Cardiac muscle cell (in vitro differentiated cells and primary cell): ENCODE measurements around the gene SH3TC1. TPM values are rescaled to one million over a fixed set of nuclear protein-coding genes. Genes with fewer than 3 reads are reported as not detected.

Experiments
- DNase-seq, 2 donors: peaks; one replicate each; pipeline versions ENCODE4 v3.0.0 to v3.0.0-alpha.2; 2010 to 2017; ENCODE audit warnings: low read depth in 1 of 2, low spot score in 1 of 2
- H3K27ac ChIP-seq: fragments of 200-600 bp; sonication (generic); 2 replicates; pipeline ENCODE4 v1.5.1; 2016
- H3K27me3 ChIP-seq: fragments of 200-600 bp; sonication (generic); 2 replicates; pipeline ENCODE4 v1.6.0; 2016; ENCODE audit warnings: control low read depth
- H3K36me3 ChIP-seq: fragments of 200-600 bp; sonication (generic); 2 replicates; pipeline ENCODE4 v1.5.1; 2016; ENCODE audit warnings: control low read depth
- H3K4me1 ChIP-seq: fragments of 200-600 bp; sonication (generic); 2 replicates; pipeline ENCODE4 v1.8.1; 2017; ENCODE audit warnings: low read depth, mild to moderate bottlenecking, mixed run types
- H3K4me3 ChIP-seq: fragments of 200-600 bp; sonication (generic); 2 replicates; pipeline ENCODE4 v1.5.1; 2016; ENCODE audit warnings: mild to moderate bottlenecking
- H3K9me3 ChIP-seq: fragments of 200-600 bp; sonication (generic); 2 replicates; pipeline ENCODE4 v1.5.1; 2017; ENCODE audit warnings: low read depth, mild to moderate bottlenecking, control low read depth
- polyA plus RNA-seq: library from polyadenylated mRNA; unstranded; fragments of >200 nt; fragmentation: Nextera tagmentation; extraction: Ambion mirVana; gene quantifications from 2 replicates; pipeline ENCODE4 v1.2.1, GENCODE V29; 2016
- total RNA-seq: library from RNA; depleted of rRNA; stranded (reverse); fragments of >200 nt; gene quantifications from 2 replicates; pipeline ENCODE4 v1.2.3, GENCODE V29; 2016
- TF ChIP-seq, protein P1 (sequence below): IDR thresholded peaks from 2 replicates; pipeline ENCODE4 v1.5.1; 2012; ENCODE audit warnings: low read depth, mild to moderate bottlenecking, low read length

Gene SH3TC1
- total and polyA plus RNA-seq, 2 experiments from 2014 or later, result 0.57 to 3.8 TPM

DNA sequence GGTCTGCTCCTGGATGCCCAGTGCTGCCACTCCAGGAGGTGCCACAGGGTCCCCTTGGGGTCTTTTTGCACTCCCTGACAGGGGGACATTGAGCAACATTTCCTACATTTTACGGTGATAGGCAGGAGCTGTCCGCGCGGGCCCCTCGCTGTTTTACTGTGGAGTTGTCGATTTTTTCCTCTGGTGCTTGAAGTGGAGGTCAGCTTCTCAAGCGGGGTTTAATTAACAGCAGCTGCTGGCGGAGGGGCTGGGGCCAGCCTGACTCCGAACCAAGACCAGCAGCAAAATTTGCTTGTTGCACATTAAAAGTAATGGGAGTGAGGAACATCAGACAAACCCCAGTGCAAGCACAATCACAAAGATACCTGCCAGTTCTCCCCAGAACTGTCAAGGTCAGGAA, 13.2 kb upstream of the SH3TC1 start:
- Histone ChIP-seq H3K4me3 (no peak overlapping the region), H3K36me3 (no peaks in the 10 kb centered on the region), H3K27ac (no peak overlapping the region), H3K9me3 (no peaks in the 10 kb centered on the region), H3K27me3 (no peaks in the 10 kb centered on the region), H3K4me1 (peaks cover 9% of the 10 kb centered on the region)
- DNase-seq, result no peak
- TF ChIP-seq, protein P1, sequence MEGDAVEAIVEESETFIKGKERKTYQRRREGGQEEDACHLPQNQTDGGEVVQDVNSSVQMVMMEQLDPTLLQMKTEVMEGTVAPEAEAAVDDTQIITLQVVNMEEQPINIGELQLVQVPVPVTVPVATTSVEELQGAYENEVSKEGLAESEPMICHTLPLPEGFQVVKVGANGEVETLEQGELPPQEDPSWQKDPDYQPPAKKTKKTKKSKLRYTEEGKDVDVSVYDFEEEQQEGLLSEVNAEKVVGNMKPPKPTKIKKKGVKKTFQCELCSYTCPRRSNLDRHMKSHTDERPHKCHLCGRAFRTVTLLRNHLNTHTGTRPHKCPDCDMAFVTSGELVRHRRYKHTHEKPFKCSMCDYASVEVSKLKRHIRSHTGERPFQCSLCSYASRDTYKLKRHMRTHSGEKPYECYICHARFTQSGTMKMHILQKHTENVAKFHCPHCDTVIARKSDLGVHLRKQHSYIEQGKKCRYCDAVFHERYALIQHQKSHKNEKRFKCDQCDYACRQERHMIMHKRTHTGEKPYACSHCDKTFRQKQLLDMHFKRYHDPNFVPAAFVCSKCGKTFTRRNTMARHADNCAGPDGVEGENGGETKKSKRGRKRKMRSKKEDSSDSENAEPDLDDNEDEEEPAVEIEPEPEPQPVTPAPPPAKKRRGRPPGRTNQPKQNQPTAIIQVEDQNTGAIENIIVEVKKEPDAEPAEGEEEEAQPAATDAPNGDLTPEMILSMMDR, result no peak

GRCh38 chr4:8188085-8188484, 11.0 kb upstream of the SH3TC1 start:
- Histone ChIP-seq H3K27ac (no peak overlapping the region), H3K4me1 (peaks cover 3% of the 10 kb centered on the region), H3K36me3 (no peaks in the 10 kb centered on the region), H3K4me3 (no peak overlapping the region), H3K27me3 (no peaks in the 10 kb centered on the region), H3K9me3 (no peaks in the 10 kb centered on the region)
- DNase-seq, result no peak
- TF ChIP-seq, protein P1, result no peak

DNA sequence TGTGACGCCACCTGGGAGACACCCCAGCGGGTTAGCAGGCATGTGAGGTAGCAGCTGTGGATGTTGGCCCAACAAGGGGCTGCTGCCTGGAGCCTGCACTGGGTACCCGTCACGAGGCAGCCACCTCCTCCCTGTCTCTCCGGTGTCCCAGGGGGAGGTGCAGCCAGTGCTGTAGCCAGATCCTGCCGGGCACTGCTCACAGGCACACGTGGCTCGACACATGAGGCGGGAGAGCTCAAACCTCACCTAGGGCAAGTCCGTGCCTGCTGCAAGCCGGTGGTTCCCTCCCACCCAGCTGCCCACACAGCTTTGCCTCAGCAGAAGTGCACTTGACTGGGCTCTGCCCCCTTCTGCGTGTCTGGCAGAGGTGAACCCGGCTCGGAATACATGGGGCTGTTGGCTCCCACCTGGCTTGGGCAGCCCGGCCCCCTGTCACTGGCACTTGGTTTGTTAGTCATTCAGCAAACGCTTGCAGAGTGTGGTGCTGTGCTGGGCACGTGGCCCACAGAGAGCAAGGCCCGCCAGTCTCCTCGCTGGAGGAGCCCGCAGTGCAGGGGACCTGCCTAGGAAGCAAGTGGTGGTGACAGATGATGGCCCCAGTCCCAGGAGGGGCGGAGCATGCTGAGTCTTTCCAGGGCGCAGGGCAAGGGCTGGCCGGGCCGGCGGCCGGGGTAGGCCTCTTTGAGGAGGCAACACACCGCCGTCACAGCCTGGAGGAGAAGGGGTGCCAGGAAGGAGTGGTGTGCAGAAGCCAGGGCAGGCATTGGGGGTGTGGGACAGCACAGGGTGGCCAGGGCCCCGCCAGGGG, 10.1 kb upstream of the SH3TC1 start:
- no peaks in the 10 kb centered on the region for H3K9me3 ChIP-seq
- H3K4me1 ChIP-seq, result peaks cover 3% of the 10 kb centered on the region
- DNase-seq, result peak in 1 of 2 donors; percentile 71
- no peaks in the 10 kb centered on the region for H3K27me3 ChIP-seq
- H3K27ac ChIP-seq, result no peak overlapping the region
- TF ChIP-seq, protein P1, result no peak
- H3K36me3 ChIP-seq, result no peaks in the 10 kb centered on the region
- no peak overlapping the region for H3K4me3 ChIP-seq

DNA sequence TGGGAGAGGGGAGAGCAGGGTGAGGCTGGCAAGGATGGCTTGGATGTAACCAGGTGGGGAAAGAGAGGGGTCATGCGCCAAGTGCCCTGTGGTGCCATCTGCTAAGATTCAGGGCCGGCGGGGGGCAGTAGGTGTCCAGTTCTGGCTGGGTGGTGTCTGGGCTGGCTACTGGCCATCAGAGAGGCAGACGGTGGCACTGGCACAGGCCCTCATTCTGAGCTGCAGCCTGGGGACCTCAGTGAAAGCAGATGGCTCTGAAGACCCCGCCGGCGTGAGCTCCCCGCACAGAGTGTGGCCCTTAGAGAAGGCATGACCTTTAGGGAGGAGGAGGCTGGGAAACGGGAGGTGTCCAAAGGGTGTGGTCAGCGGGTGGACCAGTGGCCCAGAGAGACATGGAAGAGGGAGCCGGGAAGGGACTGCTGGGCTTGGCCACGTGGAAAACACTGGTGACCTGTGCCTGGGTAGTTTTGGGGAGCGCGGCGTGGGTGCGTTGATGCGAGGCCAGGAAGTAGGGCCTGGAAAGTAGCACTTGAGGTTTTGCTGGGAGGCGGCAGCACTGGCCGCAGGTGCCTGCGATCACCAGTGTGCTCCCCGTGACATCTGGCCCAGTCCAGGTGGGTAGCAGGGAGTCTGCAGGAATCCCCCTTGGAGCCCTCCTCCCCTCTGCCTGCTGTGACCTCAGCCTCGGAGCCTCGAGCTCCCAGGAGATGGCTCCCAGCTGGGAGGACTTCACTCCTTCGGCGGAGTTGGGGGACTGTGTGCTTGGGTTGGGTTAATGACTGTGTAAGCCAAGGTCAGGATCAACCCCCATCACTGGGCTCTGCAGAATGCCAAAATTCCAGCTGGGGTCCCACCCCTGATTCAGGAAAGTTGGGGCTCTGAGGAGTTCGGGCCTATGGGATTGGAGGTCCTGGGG, 9.3 kb upstream of the SH3TC1 start:
- no peak for DNase-seq
- Histone ChIP-seq H3K9me3 (no peaks in the 10 kb centered on the region), H3K4me1 (peaks cover 3% of the 10 kb centered on the region), H3K36me3 (no peaks in the 10 kb centered on the region), H3K4me3 (no peak overlapping the region), H3K27ac (no peak overlapping the region), H3K27me3 (no peaks in the 10 kb centered on the region)
- TF ChIP-seq, protein P1, result no peak

DNA sequence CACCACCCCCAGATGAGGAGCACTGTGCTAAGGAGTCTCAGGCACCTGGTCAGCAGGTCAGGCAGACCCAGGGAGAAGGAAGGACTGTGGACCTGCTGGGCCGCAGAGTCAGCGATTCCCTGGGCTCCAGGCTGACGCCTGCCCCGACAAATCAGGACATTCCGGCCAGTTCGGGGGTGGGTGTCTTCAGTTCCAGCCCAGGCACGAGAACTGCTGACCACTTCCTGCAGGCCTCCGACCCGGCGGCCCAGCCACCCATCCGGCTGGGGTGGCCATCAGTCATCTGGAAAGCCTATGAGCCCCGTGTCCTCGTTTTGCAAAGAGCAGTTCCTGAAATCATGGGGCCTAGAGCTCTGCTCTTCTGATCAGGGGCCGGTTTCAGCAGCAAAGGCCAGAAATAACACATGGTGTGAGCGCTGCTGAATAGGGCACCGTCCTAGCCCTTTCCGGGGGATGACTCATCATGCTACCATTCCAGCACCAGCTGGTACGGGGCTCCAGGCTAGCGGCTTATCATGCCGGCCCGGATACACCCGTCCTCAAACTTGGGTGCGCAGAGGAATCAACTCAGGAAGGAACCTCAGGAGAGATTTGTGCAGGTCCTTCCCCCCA, 7.8 kb upstream of the SH3TC1 start:
- Histone ChIP-seq H3K36me3 (no peaks in the 10 kb centered on the region), H3K9me3 (no peaks in the 10 kb centered on the region), H3K4me3 (no peak overlapping the region), H3K27me3 (no peaks in the 10 kb centered on the region), H3K4me1 (peaks cover under 1% of the 10 kb centered on the region), H3K27ac (no peak overlapping the region)
- DNase-seq, result peak in 1 of 2 donors; percentile 90
- TF ChIP-seq, protein P1, result no peak
